Measurements from ENCODE around the gene ERC2.

The ERC2 gene

GRCh38 chr3:55939287-55939686 is 529.0 kb downstream of the ERC2 start:
- no peak for DNase-seq

- no peak for DNase-seq
These were observed 531.0 kb downstream of the ERC2 start for GRCh38 chr3:55937301-55937700.

GRCh38 chr3:55936549-55937052 is 531.7 kb downstream of the ERC2 start:
- no peak for DNase-seq

- DNase-seq: no peak
These were observed 533.0 kb downstream of the ERC2 start for GRCh38 chr3:55935241-55935640.

GRCh38 chr3:55934771-55935170 is 533.5 kb downstream of the ERC2 start:
- DNase-seq: no peak

- no peak for DNase-seq
These were observed 539.0 kb downstream of the ERC2 start for GRCh38 chr3:55929154-55929869.

- no peak for DNase-seq
These were observed 544.6 kb downstream of the ERC2 start for GRCh38 chr3:55923626-55924025.

GRCh38 chr3:55923207-55923606 is 545.1 kb downstream of the ERC2 start:
- no peak for DNase-seq

- no peak for DNase-seq
These were observed 555.4 kb downstream of the ERC2 start for GRCh38 chr3:55912880-55913279.

GRCh38 chr3:55911266-55911665 is 557.0 kb downstream of the ERC2 start:
- no peak for DNase-seq

GRCh38 chr3:55910543-55910942 is 557.7 kb downstream of the ERC2 start:
- DNase-seq: no peak

GRCh38 chr3:55909373-55909772 is 558.9 kb downstream of the ERC2 start:
- DNase-seq: no peak

GRCh38 chr3:55907616-55908015 is 560.7 kb downstream of the ERC2 start:
- no peak for DNase-seq

GRCh38 chr3:55906896-55907295 is 561.4 kb downstream of the ERC2 start:
- no peak for DNase-seq

GRCh38 chr3:55904716-55905115 is 563.6 kb downstream of the ERC2 start:
- no peak for DNase-seq

GRCh38 chr3:55903680-55904079 is 564.6 kb downstream of the ERC2 start:
- no peak for DNase-seq

GRCh38 chr3:55902221-55902900 is 565.9 kb downstream of the ERC2 start:
- DNase-seq: no peak

- no peak for DNase-seq
These were observed 568.4 kb downstream of the ERC2 start for GRCh38 chr3:55899887-55900286.

GRCh38 chr3:55897573-55898224 is 570.6 kb downstream of the ERC2 start:
- no peak for DNase-seq

GRCh38 chr3:55895897-55896566 is 572.2 kb downstream of the ERC2 start:
- no peak for DNase-seq

- no peak for DNase-seq
These were observed 573.7 kb downstream of the ERC2 start for GRCh38 chr3:55894605-55895004.
